MM.1S (cell line): ENCODE measurements around the gene HSPA1A.
"Not testable (repeated sequence)": the region's sequence is repeated elsewhere in the genome, so short reads cannot be mapped to it uniquely, and the experiment has no call there.

Experiments used
- DNase-seq: peaks from one replicate; pipeline ENCODE4 v3.0.0-alpha.2; 2015
- H2AFZ ChIP-seq: fragments of 300-600 bp; sonication (generic); 2 replicates; pipeline ENCODE4 v1.6.0; 2016; ENCODE audit warnings: antibody characterized with exemption, low read length
- H3F3A ChIP-seq: fragments of 300-600 bp; sonication (generic); 2 replicates; pipeline ENCODE4 v1.6.1; 2016; ENCODE audit warnings: mild to moderate bottlenecking, antibody characterized with exemption, low read length, moderate library complexity, mixed read lengths; ENCODE audit not compliant: insufficient read depth
- H3K27ac ChIP-seq: fragments of 300-600 bp; sonication (generic); 2 replicates; pipeline ENCODE4 v1.5.1; 2016; ENCODE audit warnings: mild to moderate bottlenecking, low read length
- H3K27me3 ChIP-seq: fragments of 300-600 bp; sonication (generic); replicated peaks from 2 replicates; pipeline ENCODE4 v1.6.0; 2016; ENCODE audit warnings: low read length; ENCODE audit not compliant: insufficient read depth
- H3K36me3 ChIP-seq: fragments of 300-600 bp; sonication (generic); replicated peaks from 2 replicates; pipeline ENCODE4 v1.6.1; 2016; ENCODE audit warnings: mild to moderate bottlenecking, low read length, mixed read lengths; ENCODE audit not compliant: insufficient read depth
- H3K4me1 ChIP-seq: fragments of 300-600 bp; sonication (generic); 2 replicates; pipeline ENCODE4 v1.6.1; 2016; ENCODE audit warnings: low read length, mixed read lengths
- H3K4me2 ChIP-seq: fragments of 300-600 bp; sonication (generic); 2 replicates; pipeline ENCODE4 v1.6.0; 2016; ENCODE audit warnings: low read depth, low read length
- H3K4me3 ChIP-seq: fragments of 300-600 bp; sonication (generic); 2 replicates; pipeline ENCODE4 v1.5.1; 2016; ENCODE audit warnings: low read length, mixed read lengths
- H3K79me2 ChIP-seq: fragments of 300-600 bp; sonication (generic); 2 replicates; pipeline ENCODE4 v1.6.1; 2016; ENCODE audit warnings: mixed run types, low read length, mixed read lengths
- H3K9ac ChIP-seq: fragments of 300-600 bp; sonication (generic); 2 replicates; pipeline ENCODE4 v1.6.1; 2016; ENCODE audit warnings: low read length, mixed read lengths
- H3K9me2 ChIP-seq: fragments of 300-600 bp; sonication (generic); replicated peaks from 2 replicates; pipeline ENCODE4 v1.6.1; 2016; ENCODE audit warnings: mild to moderate bottlenecking, low read length, mixed read lengths; ENCODE audit not compliant: insufficient read depth
- H3K9me3 ChIP-seq: fragments of 300-600 bp; sonication (generic); replicated peaks from 2 replicates; pipeline ENCODE4 v1.6.1; 2016; ENCODE audit warnings: mild to moderate bottlenecking, low read length, mixed read lengths; ENCODE audit not compliant: insufficient read depth
- H4K20me1 ChIP-seq: fragments of 300-600 bp; sonication (generic); 2 replicates; pipeline ENCODE4 v1.6.1; 2016; ENCODE audit warnings: mild to moderate bottlenecking, low read length, moderate library complexity, mixed read lengths; ENCODE audit not compliant: insufficient read depth
- CTCF ChIP-seq: fragments of 300-600 bp; sonication (generic); IDR thresholded peaks from 2 replicates; pipeline ENCODE4 v1.5.1; 2016; ENCODE audit warnings: antibody characterized with exemption, low read length, mixed read lengths
- EZH2 ChIP-seq: fragments of 300-600 bp; sonication (generic); optimal IDR thresholded peaks from 2 replicates; pipeline ENCODE3; 2017; ENCODE audit warnings: low read depth, mild to moderate bottlenecking, antibody characterized with exemption, low read length, mixed read lengths
- EZH2phosphoT487 ChIP-seq: fragments of 300-600 bp; sonication (generic); IDR thresholded peaks from 2 replicates; pipeline ENCODE4 v1.6.1; 2018; ENCODE audit warnings: antibody characterized with exemption, low read length

HSPA1A gene

GRCh38 chr6:31861150-31861549 is 45.8 kb downstream of the HSPA1A start:
- H3F3A ChIP-seq = peaks cover 11% of the 10 kb centered on the region
- no peak overlapping the region for H3K4me3 ChIP-seq
- H3K9me2 ChIP-seq = no peaks in the 10 kb centered on the region
- H4K20me1 ChIP-seq = no peaks in the 10 kb centered on the region
- no peak overlapping the region for H2AFZ ChIP-seq
- H3K36me3 ChIP-seq = no peaks in the 10 kb centered on the region
- H3K9ac ChIP-seq = no peak overlapping the region
- no peak for DNase-seq
- H3K4me2 ChIP-seq = no peak overlapping the region
- peaks cover 12% of the 10 kb centered on the region for H3K79me2 ChIP-seq
- no peak for TF ChIP-seq EZH2phosphoT487
- no peak for TF ChIP-seq CTCF
- no peak for TF ChIP-seq EZH2
- no peak overlapping the region for H3K27ac ChIP-seq
- H3K27me3 ChIP-seq = no peaks in the 10 kb centered on the region
- peaks cover 5% of the 10 kb centered on the region for H3K4me1 ChIP-seq
- H3K9me3 ChIP-seq = no peaks in the 10 kb centered on the region

- peaks cover 5% of the 10 kb centered on the region for H3K4me1 ChIP-seq
- H3K9me2 ChIP-seq = no peaks in the 10 kb centered on the region
- peaks cover 12% of the 10 kb centered on the region for H3K79me2 ChIP-seq
- no peaks in the 10 kb centered on the region for H3K9me3 ChIP-seq
- no peaks in the 10 kb centered on the region for H3K27me3 ChIP-seq
- peak overlapping the region; percentile 98 for H3K4me2 ChIP-seq
- H3K27ac ChIP-seq = no peak overlapping the region
- H3K4me3 ChIP-seq = peak overlapping the region; percentile 84
- TF ChIP-seq EZH2phosphoT487 = no peak
- TF ChIP-seq CTCF = no peak
- no peak for TF ChIP-seq EZH2
- DNase-seq = no peak
- peak overlapping the region; percentile 63 for H2AFZ ChIP-seq
- peak overlapping the region; percentile 78 for H3K9ac ChIP-seq
- H4K20me1 ChIP-seq = no peaks in the 10 kb centered on the region
- no peaks in the 10 kb centered on the region for H3K36me3 ChIP-seq
- peaks cover 11% of the 10 kb centered on the region for H3F3A ChIP-seq
Observed at GRCh38 chr6:31861919-31862343, 46.6 kb downstream of the HSPA1A start.

- no peak for TF ChIP-seq EZH2
- H3K4me1 ChIP-seq = peaks cover 5% of the 10 kb centered on the region
- H3K79me2 ChIP-seq = peaks cover 12% of the 10 kb centered on the region
- peak within 1 kb of the TSS; percentile 79; the same call in 1 of the 2 replicates for H3K27ac ChIP-seq
- no peaks in the 10 kb centered on the region for H3K36me3 ChIP-seq
- peaks cover 11% of the 10 kb centered on the region for H3F3A ChIP-seq
- H4K20me1 ChIP-seq = no peaks in the 10 kb centered on the region
- H2AFZ ChIP-seq = peak within 1 kb of the TSS; percentile 99
- DNase-seq = peak; percentile 100
- no peaks in the 10 kb centered on the region for H3K9me3 ChIP-seq
- H3K27me3 ChIP-seq = no peaks in the 10 kb centered on the region; the same call in 1 of the 2 replicates
- H3K9ac ChIP-seq = peak within 1 kb of the TSS; percentile 78
- H3K4me2 ChIP-seq = peak within 1 kb of the TSS; percentile 98
- peak within 1 kb of the TSS; percentile 84 for H3K4me3 ChIP-seq
- no peaks in the 10 kb centered on the region for H3K9me2 ChIP-seq
Observed at GRCh38 chr6:31862344-31863235, 47.2 kb downstream of the HSPA1A start, which contains the start of gene NEU1. Gene NEU1 (minus strand): TSS chr6:31862821. CDS start chr6:31862776, 45 bp downstream.

- not testable (repeated sequence) for DNase-seq, H3K9me2 ChIP-seq, H4K20me1 ChIP-seq, H3K9me3 ChIP-seq, H3K4me1 ChIP-seq, H3K36me3 ChIP-seq
- Histone ChIP-seq H3K9ac (peak overlapping the region; percentile 73; the same call in 1 of the 2 replicates), H3K27ac (peak overlapping the region; percentile 79; the same call in 1 of the 2 replicates), H3K79me2 (peaks cover 12% of the 10 kb centered on the region), H3K4me2 (peak overlapping the region; percentile 86; the same call in 1 of the 2 replicates), H3F3A (peaks cover 11% of the 10 kb centered on the region), H3K4me3 (peak overlapping the region; percentile 80), H2AFZ (peak overlapping the region; percentile 99; the same call in 1 of the 2 replicates), H3K27me3 (peaks cover 11% of the 10 kb centered on the region)
Observed at GRCh38 chr6:31864123-31864562, 48.8 kb downstream of the HSPA1A start.
